ENCODE data around the gene PRKN.

PRKN gene

GRCh38 chr6:162448294-162448693 lies 279.3 kb downstream of the PRKN start:
- TF ChIP-seq CTCF (IDR thresholded peaks at IDR 0.05; ENCODE audit: extremely low read depth, insufficient read depth, missing control alignments), result no peak
- in situ Hi-C loops (cut with MboI; ENCODE audit: low pct_unique_long_range_greater_than_20kb, low sequenced_read_pairs, unreplicated experiment), result no loop called here
- DNase-seq (ENCODE audit: low spot score), result no peak

- in situ Hi-C loops (cut with MboI; ENCODE audit: low pct_unique_long_range_greater_than_20kb, low sequenced_read_pairs, unreplicated experiment), result no loop called here
- DNase-seq (ENCODE audit: low spot score), result no peak
- no peak for TF ChIP-seq CTCF (IDR thresholded peaks at IDR 0.05; ENCODE audit: extremely low read depth, insufficient read depth, missing control alignments)
Observed at GRCh38 chr6:162443101-162443500, 284.5 kb downstream of the PRKN start.

GRCh38 chr6:162442687-162443086 lies 284.9 kb downstream of the PRKN start:
- TF ChIP-seq CTCF (IDR thresholded peaks at IDR 0.05; ENCODE audit: extremely low read depth, insufficient read depth, missing control alignments), result no peak
- no peak for DNase-seq (ENCODE audit: low spot score)
- in situ Hi-C loops (cut with MboI; ENCODE audit: low pct_unique_long_range_greater_than_20kb, low sequenced_read_pairs, unreplicated experiment), result no loop called here

- no peak for DNase-seq (ENCODE audit: low spot score)
- in situ Hi-C loops (cut with MboI; ENCODE audit: low pct_unique_long_range_greater_than_20kb, low sequenced_read_pairs, unreplicated experiment), result no loop called here
- no peak for TF ChIP-seq CTCF (IDR thresholded peaks at IDR 0.05; ENCODE audit: extremely low read depth, insufficient read depth, missing control alignments)
Observed at GRCh38 chr6:162441991-162442390, 285.6 kb downstream of the PRKN start.

- TF ChIP-seq CTCF (IDR thresholded peaks at IDR 0.05; ENCODE audit: extremely low read depth, insufficient read depth, missing control alignments), result no peak
- in situ Hi-C loops (cut with MboI; ENCODE audit: low pct_unique_long_range_greater_than_20kb, low sequenced_read_pairs, unreplicated experiment), result no loop called here
- DNase-seq (ENCODE audit: low spot score), result no peak
Observed at GRCh38 chr6:162438980-162439379, 288.6 kb downstream of the PRKN start.

- in situ Hi-C loops (cut with MboI; ENCODE audit: low pct_unique_long_range_greater_than_20kb, low sequenced_read_pairs, unreplicated experiment), result no loop called here
- TF ChIP-seq CTCF (IDR thresholded peaks at IDR 0.05; ENCODE audit: extremely low read depth, insufficient read depth, missing control alignments), result no peak
Observed at GRCh38 chr6:162435071-162435470, 292.5 kb downstream of the PRKN start.

GRCh38 chr6:162421004-162421403 lies 306.6 kb downstream of the PRKN start:
- in situ Hi-C loops (cut with MboI; ENCODE audit: low pct_unique_long_range_greater_than_20kb, low sequenced_read_pairs, unreplicated experiment), result no loop called here
- TF ChIP-seq CTCF (IDR thresholded peaks at IDR 0.05; ENCODE audit: extremely low read depth, insufficient read depth, missing control alignments), result no peak
- no peak for DNase-seq (ENCODE audit: low spot score)

More at GRCh38 chr6:162435071-162435470, 292.5 kb downstream of the PRKN start:
- DNase-seq (ENCODE audit: low spot score), result no peak
